Measurements from ENCODE around the gene FBXL2.
"Not testable (repeated sequence)": the region's sequence is repeated elsewhere in the genome, so short reads cannot be mapped to it uniquely, and the experiment has no call there.

The FBXL2 gene

DNA sequence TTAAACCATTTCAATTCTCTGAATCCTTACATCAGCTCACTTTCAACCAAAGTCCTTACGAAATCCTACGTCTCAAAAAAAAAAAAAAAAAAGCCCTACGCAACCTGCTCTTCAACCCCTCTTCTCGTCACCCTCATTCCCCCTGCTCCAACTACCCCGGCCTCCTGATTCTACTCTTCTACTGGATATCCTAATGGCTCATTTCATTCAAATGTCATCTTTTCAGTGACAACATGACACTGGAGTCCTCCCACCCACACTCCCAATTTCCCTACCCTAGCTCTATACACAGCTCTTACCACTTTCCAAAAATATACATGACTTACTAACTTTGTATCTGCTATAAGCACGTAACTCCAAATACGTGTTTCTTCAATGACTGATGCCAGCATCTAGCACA is 151.5 kb downstream of the FBXL2 start:
- DNase-seq (ENCODE audit: low spot score): no peak

DNA sequence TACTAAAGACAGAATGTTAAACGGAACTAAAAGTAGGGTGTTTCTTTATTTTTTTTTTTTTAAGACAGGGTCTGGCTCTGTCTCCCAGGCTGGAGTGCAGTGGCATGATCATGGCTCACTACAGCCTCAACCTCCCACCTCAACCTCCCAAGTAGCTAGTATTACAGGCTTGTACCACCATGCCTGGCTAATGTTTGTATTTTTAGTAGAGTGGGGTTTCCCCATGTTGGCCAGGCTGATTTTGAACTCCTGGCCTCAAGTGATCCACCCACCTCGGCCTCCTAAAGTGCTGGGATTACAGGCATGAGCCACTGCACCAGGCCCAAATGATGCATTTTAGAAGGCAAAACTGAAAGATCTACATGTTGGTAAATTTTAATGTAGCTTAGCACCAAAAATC is 152.1 kb downstream of the FBXL2 start:
- not testable (repeated sequence) for DNase-seq (ENCODE audit: low spot score)

DNA sequence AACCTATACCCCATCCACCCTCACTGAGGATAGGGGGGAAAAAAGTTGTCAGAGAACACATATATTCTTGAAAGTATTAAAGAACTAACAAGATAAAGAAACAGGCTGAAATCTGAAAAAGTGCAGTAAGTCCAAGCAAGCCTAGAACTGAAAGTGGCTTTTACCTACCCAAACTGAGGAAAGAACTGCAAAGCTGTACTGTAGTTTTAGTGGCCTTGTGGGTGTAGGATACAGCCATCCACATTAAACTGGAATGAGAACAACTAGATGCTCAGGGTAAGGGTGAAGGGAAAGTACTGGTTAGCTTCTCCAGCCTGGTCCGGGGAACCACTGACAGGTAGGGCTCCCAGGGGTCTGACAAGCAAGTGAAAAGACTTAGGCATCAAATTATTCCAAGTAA is 152.8 kb downstream of the FBXL2 start:
- no peak for DNase-seq (ENCODE audit: low spot score)

DNA sequence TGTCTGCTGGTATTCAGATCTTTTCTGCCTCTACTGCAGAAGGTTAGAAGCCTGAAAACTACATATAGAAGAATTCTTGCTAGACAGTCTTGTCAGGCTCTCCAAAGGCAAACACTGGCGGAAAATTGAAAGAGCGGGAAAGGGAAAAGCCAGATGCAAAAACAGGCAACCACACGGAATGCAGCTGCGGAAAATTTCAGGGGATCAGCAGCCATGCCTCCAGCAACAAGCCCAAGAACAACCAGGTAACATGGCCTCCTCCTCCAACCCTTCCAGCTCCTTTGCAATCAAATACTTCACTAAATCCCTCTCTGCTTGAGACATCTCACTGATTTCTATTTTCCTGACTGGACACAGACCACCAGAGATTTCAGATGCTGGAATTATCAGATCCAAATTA is 153.3 kb downstream of the FBXL2 start:
- no peak for DNase-seq (ENCODE audit: low spot score)

GRCh38 chr3:33433843-33434242 is 156.6 kb downstream of the FBXL2 start:
- DNase-seq (ENCODE audit: low spot score): no peak
